Left hindlimb (tissue), 1 donor: Measurements from ENCODE around the gene APOB.

Experiments used
- DNase-seq: peaks from one replicate; pipeline ENCODE4 v3.0.0-alpha.2; 2018

APOB gene

GRCh38 chr2:20966061-20966595, 77.7 kb downstream of the APOB start:
- DNase-seq = no peak

- no peak for DNase-seq
Observed at GRCh38 chr2:20965221-20965620, 78.7 kb downstream of the APOB start.

GRCh38 chr2:20963867-20964266, 80.0 kb downstream of the APOB start:
- no peak for DNase-seq

- DNase-seq = peak; percentile 68
Observed at GRCh38 chr2:20962939-20963557, 80.8 kb downstream of the APOB start.

- no peak for DNase-seq
Observed at GRCh38 chr2:20961858-20962257, 82.0 kb downstream of the APOB start.

GRCh38 chr2:20960003-20960402, 83.9 kb downstream of the APOB start:
- DNase-seq = no peak

GRCh38 chr2:20959252-20959651, 84.6 kb downstream of the APOB start:
- no peak for DNase-seq

GRCh38 chr2:20957788-20958525, 85.9 kb downstream of the APOB start:
- DNase-seq = no peak

GRCh38 chr2:20955277-20956026, 88.4 kb downstream of the APOB start:
- no peak for DNase-seq

- DNase-seq = no peak
Observed at GRCh38 chr2:20953146-20953824, 90.6 kb downstream of the APOB start.
